K562 (cell line): ENCODE data around the gene TRAF7. TPM values are rescaled to one million over a fixed set of nuclear protein-coding genes. Genes with fewer than 3 reads are reported as not detected.

Experiments used
- ATF1 ChIP-seq, 2 experiments: fragments of 450-650 bp in 1 of 2; IDR thresholded peaks; 2 replicates each; pipeline ENCODE4 v1.6.1; 2016; ENCODE audit warnings: missing compliant biosample characterization in 1 of 2, missing genetic modification characterization in 1 of 2
- C11orf30 ChIP-seq: fragments of 450-650 bp; IDR thresholded peaks from 2 replicates; pipeline ENCODE4 v1.6.1; 2016; ENCODE audit warnings: low read depth, mild to moderate bottlenecking
- FOXK1 ChIP-seq: sonication (generic); formaldehyde crosslinking; IDR thresholded peaks from 2 replicates; pipeline ENCODE4 v1.8.0; 2022; ENCODE audit warnings: missing genetic modification reagents, mild to moderate bottlenecking, borderline replicate concordance
- ID3 ChIP-seq, 2 experiments: fragments of 250-450 bp in 1 of 2; fragments of 450-650 bp in 1 of 2; sonication (Bioruptor Pico) in 1 of 2; IDR thresholded peaks; 2 replicates each; pipeline versions ENCODE4 v1.6.1 to v1.8.0; 2016 to 2021; ENCODE audit warnings: mild to moderate bottlenecking in 2 of 2, moderate library complexity in 2 of 2, missing compliant biosample characterization in 1 of 2, missing genetic modification characterization in 1 of 2
- KLF6 ChIP-seq: fragments of 250-450 bp; sonication (Bioruptor Pico); IDR thresholded peaks from 2 replicates; pipeline ENCODE4 v1.4.0; 2020; ENCODE audit warnings: mild to moderate bottlenecking, moderate library complexity, borderline replicate concordance
- MED1 ChIP-seq: sonication (generic); formaldehyde crosslinking; IDR thresholded peaks from 2 replicates; pipeline ENCODE4 v1.8.1; 2023; ENCODE audit warnings: missing genetic modification reagents, borderline replicate concordance
- NFE2 ChIP-seq: IDR thresholded peaks from 2 replicates; pipeline ENCODE4 v1.6.1; 2014; ENCODE audit warnings: antibody characterized with exemption, low read depth
- RFX7 ChIP-seq: fragments of 250-450 bp; sonication (Bioruptor Pico); IDR thresholded peaks from 2 replicates; pipeline ENCODE4 v1.5.1; 2021; ENCODE audit warnings: mild to moderate bottlenecking
- RNF2 ChIP-seq: sonication (generic); IDR thresholded peaks from 2 replicates; pipeline ENCODE4 v1.6.1; 2016
- RREB1 ChIP-seq: fragments of 250-450 bp; sonication (Bioruptor Pico); IDR thresholded peaks from 2 replicates; pipeline ENCODE4 v1.4.0; 2020
- STAT5A ChIP-seq: IDR thresholded peaks from 2 replicates; pipeline ENCODE4 v1.6.1; 2012; ENCODE audit warnings: low read length, inconsistent platforms, borderline replicate concordance
- TCF3 ChIP-seq: sonication (generic); formaldehyde crosslinking; IDR thresholded peaks from 2 replicates; pipeline ENCODE4 v1.4.0; 2020; ENCODE audit warnings: mild to moderate bottlenecking, missing genetic modification reagents
- THRAP3 ChIP-seq: fragments of 450-650 bp; IDR thresholded peaks from 2 replicates; pipeline ENCODE4 v1.6.1; 2016; ENCODE audit warnings: mild to moderate bottlenecking, inconsistent platforms, borderline replicate concordance
- ZFP1 ChIP-seq: fragments of 450-650 bp; formaldehyde crosslinking; IDR thresholded peaks from 2 replicates; pipeline ENCODE4 v1.4.0; 2020; ENCODE audit warnings: mild to moderate bottlenecking, mixed read lengths
- ZNF217 ChIP-seq: sonication (generic); formaldehyde crosslinking; IDR thresholded peaks from 2 replicates; pipeline ENCODE4 v1.8.0; 2022; ENCODE audit warnings: mild to moderate bottlenecking, missing genetic modification reagents
- ZNF253 ChIP-seq: fragments of 250-450 bp; sonication (Bioruptor Pico); conservative IDR thresholded peaks from 2 replicates; pipeline ENCODE4 v1.6.1; 2021; ENCODE audit warnings: mild to moderate bottlenecking
- ZNF263 ChIP-seq: sonication (generic); formaldehyde crosslinking; IDR thresholded peaks from 2 replicates; pipeline ENCODE4 v1.8.0; 2022; ENCODE audit warnings: mild to moderate bottlenecking, missing genetic modification reagents, borderline replicate concordance
- ZNF644 ChIP-seq: fragments of 200-800 bp; sonication (Bioruptor generic); IDR thresholded peaks from 2 replicates; pipeline ENCODE4 v1.6.1; 2016; ENCODE audit warnings: low read depth, missing genetic modification characterization, missing compliant biosample characterization
- ZNF717 ChIP-seq: fragments of 250-450 bp; sonication (Bioruptor Pico); IDR thresholded peaks from 2 replicates; pipeline ENCODE4 v1.5.0; 2021
- polyA plus RNA-seq, 8 experiments: library from polyadenylated mRNA; depleted of rRNA in 4 of 8; stranded (reverse) in 5 of 8; unstranded in 3 of 8; fragments of >200 nt; fragmentation: Nextera tagmentation in 2 of 8; fragmentation: Illumina TruSeq in 1 of 8; extraction: Ambion mirVana in 2 of 8; extraction: Trizol in 1 of 8; gene quantifications; 2 replicates each; pipeline versions ENCODE4 v1.2.1 to v1.2.3, GENCODE V29; 2011 to 2014; ENCODE audit warnings: inconsistent platforms in 1 of 8, missing spikeins in 1 of 8
- total RNA-seq, 7 experiments: library from RNA; depleted of rRNA in 6 of 7; stranded (reverse); fragments of >200 nt in 6 of 7; fragmentation: Illumina TruSeq in 2 of 7; extraction: Trizol in 2 of 7; gene quantifications; 2 replicates each; pipeline versions ENCODE4 v1.2.1 to v1.2.3, GENCODE V29; 2011 to 2021; ENCODE audit warnings: low replicate concordance in 1 of 7

Gene TRAF7
- total and polyA plus RNA-seq, 9 of the 15 experiments (the other 6 are each of a cell fraction or from before 2014, with no cell fraction given), result 1.1 to 113 (median 41.6) TPM

GRCh38 chr16:2155091-2155950, at the start of gene TRAF7 (continued):
- TF ChIP-seq KLF6 (CRISPR knock-in tag), result peak; percentile 13; the same call in 1 of the 2 replicates
- TF ChIP-seq RNF2, result no peak; the same call in 1 of the 2 replicates
- no peak for TF ChIP-seq STAT5A
- TF ChIP-seq THRAP3, result no peak; the same call in 1 of the 2 replicates
- TF ChIP-seq C11orf30, result no peak
- TF ChIP-seq ATF1 (CRISPR knock-in tag; IDR thresholded peaks at IDR 0.05), result peak; percentile 29; the same call in 1 of the 2 replicates
- TF ChIP-seq ATF1 (tag; IDR thresholded peaks at IDR 0.05), result peak; percentile 93
- no peak for TF ChIP-seq ZNF253
- peak; percentile 23; the same call in 1 of the 2 replicates for TF ChIP-seq TCF3 (CRISPR knock-in tag)
- no peak for TF ChIP-seq ZFP1
- no peak for TF ChIP-seq ZNF217 (CRISPR knock-in tag)
- TF ChIP-seq NFE2, result no peak
- TF ChIP-seq ZNF717 (CRISPR knock-in tag), result no peak
- peak; percentile 39; the same call in 1 of the 2 replicates for TF ChIP-seq RFX7 (CRISPR knock-in tag)
- TF ChIP-seq RREB1 (CRISPR knock-in tag), result no peak
- TF ChIP-seq ZNF263, result peak; percentile 72; the same call in 1 of the 2 replicates
- no peak for TF ChIP-seq ID3 (CRISPR knock-in tag; IDR thresholded peaks at IDR 0.05)
- TF ChIP-seq ID3 (tag; IDR thresholded peaks at IDR 0.05), result peak; percentile 81
- TF ChIP-seq ZNF644, result peak; percentile 85
- TF ChIP-seq FOXK1 (CRISPR knock-in tag), result peak; percentile 96
- TF ChIP-seq MED1 (CRISPR knock-in tag), result no peak
